ENCODE results near the gene CCDC9B. TPM values are rescaled to one million over a fixed set of nuclear protein-coding genes. Genes with fewer than 3 reads are reported as not detected.
A peak's percentile ranks its signal among the peaks of the same experiment; 100 is the strongest.

CCDC9B gene
- total and polyA plus RNA-seq, 8 donors, result 0.58 to 39.3 (median 11.3) TPM

GRCh38 chr15:40290545-40290917, 50.2 kb downstream of the CCDC9B start:
- 37 to 55% (median 50%) methylated on average over 9 to 12 of the region's 12 CpGs for WGBS, 5 donors
- no peak for DNase-seq
- H3K9me3 ChIP-seq, result no peaks in the 10 kb centered on the region
- H3K27me3 ChIP-seq, result peaks cover 0 to 27% (median 14%) of the 10 kb centered on the region in 3 donors
- no peak overlapping the region for H3K27ac ChIP-seq
- H3K4me1 ChIP-seq, result peaks cover 12 to 27% (median 19%) of the 10 kb centered on the region in 4 donors
- H3K36me3 ChIP-seq, result peaks cover 0 to 56% (median 0%) of the 10 kb centered on the region in 4 donors
- intact Hi-C loops (cut with DNase I; ENCODE audit: low total_unique reads), result no loop called here
- TF ChIP-seq POLR2A (IDR thresholded peaks at IDR 0.05) (no peak), CTCF (IDR thresholded peaks at IDR 0.05) (no peak), EP300 (IDR thresholded peaks at IDR 0.05) (no peak), POLR2AphosphoS5 (IDR thresholded peaks at IDR 0.05) (no peak)
- peak overlapping the region in 3 of 4 donors; percentile 36 to 53 (median 44) for H3K4me3 ChIP-seq

- no peak for TF ChIP-seq POLR2A (IDR thresholded peaks at IDR 0.05)
- TF ChIP-seq EP300 (IDR thresholded peaks at IDR 0.05), result no peak
- TF ChIP-seq POLR2AphosphoS5 (IDR thresholded peaks at IDR 0.05), result no peak
- no peak for TF ChIP-seq CTCF (IDR thresholded peaks at IDR 0.05)
- Histone ChIP-seq H3K4me3 (no peak overlapping the region), H3K36me3 (peaks cover 0 to 47% (median 0%) of the 10 kb centered on the region in 4 donors), H3K9me3 (no peaks in the 10 kb centered on the region), H3K27me3 (peaks cover 0 to 34% (median 14%) of the 10 kb centered on the region in 3 donors), H3K27ac (no peak overlapping the region), H3K4me1 (peaks cover 12 to 34% (median 21%) of the 10 kb centered on the region in 4 donors)
- intact Hi-C loops (cut with DNase I; ENCODE audit: low total_unique reads), result no loop called here
- DNase-seq, result peak in 1 of 2 donors; percentile 80
- 65 to 96% (median 76%) methylated on average over 6 of the region's 6 CpGs for WGBS, 5 donors
Measured at GRCh38 chr15:40289140-40289775, 51.5 kb downstream of the CCDC9B start.

- Histone ChIP-seq H3K27ac (no peak overlapping the region), H3K4me3 (no peak overlapping the region), H3K27me3 (peaks cover 0 to 47% (median 25%) of the 10 kb centered on the region in 3 donors), H3K9me3 (no peaks in the 10 kb centered on the region), H3K4me1 (peaks cover 17 to 45% (median 30%) of the 10 kb centered on the region in 4 donors), H3K36me3 (peaks cover 0 to 38% (median 0%) of the 10 kb centered on the region in 4 donors)
- TF ChIP-seq EP300 (IDR thresholded peaks at IDR 0.05) (no peak), POLR2A (IDR thresholded peaks at IDR 0.05) (no peak), CTCF (IDR thresholded peaks at IDR 0.05) (no peak)
- DNase-seq, result no peak
- intact Hi-C loops (cut with DNase I; ENCODE audit: low total_unique reads), result no loop called here
- 35 to 73% (median 62%) methylated on average over 3 to 4 of the region's 4 CpGs for WGBS, 5 donors
Measured at GRCh38 chr15:40287968-40288367, 52.8 kb downstream of the CCDC9B start.

- H3K4me3 ChIP-seq, result no peak overlapping the region
- peaks cover 0 to 37% (median 0%) of the 10 kb centered on the region in 4 donors for H3K36me3 ChIP-seq
- H3K27ac ChIP-seq, result no peak overlapping the region
- H3K4me1 ChIP-seq, result peaks cover 22 to 50% (median 34%) of the 10 kb centered on the region in 4 donors
- DNase-seq, result no peak
- H3K9me3 ChIP-seq, result no peaks in the 10 kb centered on the region
- intact Hi-C loops (cut with DNase I; ENCODE audit: low total_unique reads), result no loop called here
- WGBS, 5 donors, result 82 to 95% (median 92%) methylated on average over 3 of the region's 3 CpGs
- TF ChIP-seq POLR2A (IDR thresholded peaks at IDR 0.05) (no peak), EP300 (IDR thresholded peaks at IDR 0.05) (no peak), CTCF (IDR thresholded peaks at IDR 0.05) (no peak), POLR2AphosphoS5 (IDR thresholded peaks at IDR 0.05) (no peak)
- H3K27me3 ChIP-seq, result peaks cover 0 to 50% (median 30%) of the 10 kb centered on the region in 3 donors
Measured at GRCh38 chr15:40287505-40287904, 53.2 kb downstream of the CCDC9B start.

Data from stomach (tissue), 9 donors.